ENCODE results near the gene MYO1G.

DNA sequence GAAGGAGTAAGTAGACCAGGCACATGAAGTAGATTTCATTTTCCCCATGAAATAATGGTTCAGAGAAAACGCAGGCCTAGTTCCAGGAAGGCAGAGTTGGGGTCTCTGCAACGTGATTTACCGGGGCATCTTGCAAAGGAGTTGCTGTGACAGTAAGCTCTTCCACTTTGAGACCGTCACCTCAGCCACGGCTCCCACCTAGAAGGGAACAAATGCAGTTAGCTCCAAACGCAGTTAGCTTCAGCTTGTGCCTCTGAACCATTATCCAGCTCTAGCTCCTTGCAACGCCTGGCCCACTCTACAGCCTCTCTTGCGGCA, 7.0 kb upstream of the MYO1G start:
- TF ChIP-seq TAF1 (IDR thresholded peaks at IDR 0.05; ENCODE audit: borderline replicate concordance, low read depth, low read length), result no peak
- no peak for TF ChIP-seq POLR2A (IDR thresholded peaks at IDR 0.05; ENCODE audit: low read depth, low read length)
